ENCODE measurements around the gene SNAP47. TPM values are rescaled to one million over a fixed set of nuclear protein-coding genes. Genes with fewer than 3 reads are reported as not detected.

Gene SNAP47
- total RNA-seq, 1 donor from 2014 or later, result 24.2 TPM

- Mint-ChIP-seq H3K36me3 (ENCODE audit: low read depth) (no peaks in the 10 kb centered on the region), H3K9me3 (no peaks in the 10 kb centered on the region), H3K27me3 (no peaks in the 10 kb centered on the region), H3K4me1 (peaks cover 10% of the 10 kb centered on the region), H3K4me3 (no peak overlapping the region), H3K27ac (no peak overlapping the region)
- ChIA-PET CTCF (no interaction called here), POLR2A (no interaction called here)
- no peak for TF ChIP-seq CTCF (IDR thresholded peaks at IDR 0.05)
- DNase-seq (no peak), ATAC-seq (ENCODE audit: low read depth) (no peak)
- intact Hi-C loops (cut with micrococcal nuclease), result no loop called here
These were observed 56.3 kb downstream of the SNAP47 start for GRCh38 chr1:227791425-227792143.

- CTCF ChIA-PET, result no interaction called here
- H3K36me3 Mint-ChIP-seq (ENCODE audit: low read depth), result no peaks in the 10 kb centered on the region
These were observed 57.2 kb downstream of the SNAP47 start for GRCh38 chr1:227792216-227793078.

GRCh38 chr1:227793079-227793947 is 58.1 kb downstream of the SNAP47 start:
- ATAC-seq (ENCODE audit: low read depth) (no peak), DNase-seq (no peak)
- ChIA-PET CTCF (no interaction called here), POLR2A (no interaction called here)
- TF ChIP-seq CTCF (IDR thresholded peaks at IDR 0.05), result no peak
- Mint-ChIP-seq H3K4me1 (peaks cover 3% of the 10 kb centered on the region), H3K36me3 (ENCODE audit: low read depth) (no peaks in the 10 kb centered on the region), H3K4me3 (no peak overlapping the region), H3K9me3 (no peaks in the 10 kb centered on the region), H3K27me3 (no peaks in the 10 kb centered on the region), H3K27ac (no peak overlapping the region)
- intact Hi-C loops (cut with micrococcal nuclease), result no loop called here

More at GRCh38 chr1:227792216-227793078, 57.2 kb downstream of the SNAP47 start:
- no peak for TF ChIP-seq CTCF (IDR thresholded peaks at IDR 0.05)
- DNase-seq (no peak), ATAC-seq (ENCODE audit: low read depth) (no peak)
- intact Hi-C loops (cut with micrococcal nuclease), result no loop called here
- Mint-ChIP-seq H3K27me3 (no peaks in the 10 kb centered on the region), H3K4me3 (no peak overlapping the region), H3K9me3 (no peaks in the 10 kb centered on the region), H3K4me1 (peaks cover 3% of the 10 kb centered on the region), H3K27ac (no peak overlapping the region)
- POLR2A ChIA-PET, result no interaction called here

- DNase-seq (no peak), ATAC-seq (ENCODE audit: low read depth) (no peak)
- Mint-ChIP-seq H3K27ac (no peak overlapping the region), H3K4me3 (no peak overlapping the region), H3K4me1 (no peaks in the 10 kb centered on the region), H3K36me3 (ENCODE audit: low read depth) (no peaks in the 10 kb centered on the region), H3K27me3 (no peaks in the 10 kb centered on the region), H3K9me3 (no peaks in the 10 kb centered on the region)
- ChIA-PET CTCF (no interaction called here), POLR2A (no interaction called here)
- intact Hi-C loops (cut with micrococcal nuclease), result no loop called here
- no peak for TF ChIP-seq CTCF (IDR thresholded peaks at IDR 0.05)
These were observed 58.9 kb downstream of the SNAP47 start for GRCh38 chr1:227793948-227794816.
